Fibroblast of skin of scalp (primary cell): ENCODE results near the gene SMIM36.
"Not testable (repeated sequence)": the region's sequence is repeated elsewhere in the genome, so short reads cannot be mapped to it uniquely, and the experiment has no call there.

Experiments
- DNase-seq: peaks from one replicate; pipeline ENCODE4 v3.0.0-alpha.2; 2013

SMIM36 gene

DNA sequence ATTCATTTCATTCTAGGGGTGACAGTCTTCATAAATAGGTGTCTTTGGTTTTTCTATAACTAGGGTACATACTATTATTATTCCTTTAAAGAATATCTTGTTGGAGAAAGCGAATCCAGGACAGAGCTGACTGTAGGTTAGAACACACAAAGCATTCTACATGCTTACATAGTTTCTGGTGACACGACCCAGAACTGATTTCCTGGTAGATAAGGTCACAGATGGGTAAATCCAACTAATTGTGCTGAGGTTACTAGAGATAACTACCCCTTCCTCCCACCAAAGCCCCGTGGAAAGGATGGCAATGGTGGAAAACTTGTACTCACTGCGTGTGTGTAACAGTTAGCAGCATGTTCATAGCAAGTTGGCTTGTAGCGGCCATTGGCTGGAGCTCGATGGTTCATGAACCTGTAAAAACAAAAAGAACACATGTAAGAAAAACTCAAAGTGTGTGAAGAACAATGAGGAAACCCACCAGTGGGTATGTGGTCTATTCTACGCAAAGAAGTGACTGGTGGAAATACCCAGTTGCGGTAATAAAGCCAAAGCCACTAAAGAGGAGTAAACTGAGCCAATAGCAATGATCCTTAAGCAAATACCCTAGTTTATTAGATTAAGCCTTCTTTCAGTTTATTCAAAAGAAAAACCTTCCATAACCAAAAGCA is 97.3 kb downstream of the SMIM36 start:
- DNase-seq, result no peak

- no peak for DNase-seq
Measured at GRCh38 chr17:55411463-55411855, 99.8 kb downstream of the SMIM36 start.

DNA sequence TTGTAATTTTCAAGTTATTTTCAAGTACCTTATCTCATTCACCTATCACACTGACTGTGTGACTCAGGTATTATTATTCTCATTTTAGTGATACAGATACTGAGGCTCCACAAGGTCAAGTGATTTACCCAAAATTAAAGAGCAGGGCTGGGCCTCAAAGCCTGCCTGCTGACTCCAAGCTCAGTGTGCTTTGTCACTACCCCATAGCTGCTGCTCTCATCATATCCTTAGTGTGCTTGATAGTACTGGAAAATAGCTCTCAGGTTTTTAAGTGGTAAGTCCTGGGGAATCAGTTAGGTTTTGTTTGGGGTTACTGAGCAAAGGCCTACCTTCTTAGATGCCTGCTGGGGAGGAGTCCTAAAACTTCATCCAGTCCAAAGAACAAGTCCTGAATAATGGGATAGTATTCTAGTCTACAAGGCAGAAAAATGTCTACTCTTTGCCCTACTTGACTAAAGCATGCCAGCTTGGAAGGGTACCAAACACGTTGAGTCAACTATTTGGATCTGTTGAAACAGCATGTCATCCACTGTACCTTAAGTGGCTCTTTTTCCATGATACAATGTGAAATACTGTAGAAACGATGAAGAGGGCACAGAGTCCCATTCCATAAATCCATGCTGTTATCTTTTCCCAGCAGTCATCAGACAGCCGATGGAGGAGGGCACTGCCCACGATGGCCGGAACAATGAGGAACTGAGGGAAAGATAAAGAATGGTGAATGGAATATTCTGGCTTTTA is 100.4 kb downstream of the SMIM36 start:
- DNase-seq, result peak; percentile 12

DNA sequence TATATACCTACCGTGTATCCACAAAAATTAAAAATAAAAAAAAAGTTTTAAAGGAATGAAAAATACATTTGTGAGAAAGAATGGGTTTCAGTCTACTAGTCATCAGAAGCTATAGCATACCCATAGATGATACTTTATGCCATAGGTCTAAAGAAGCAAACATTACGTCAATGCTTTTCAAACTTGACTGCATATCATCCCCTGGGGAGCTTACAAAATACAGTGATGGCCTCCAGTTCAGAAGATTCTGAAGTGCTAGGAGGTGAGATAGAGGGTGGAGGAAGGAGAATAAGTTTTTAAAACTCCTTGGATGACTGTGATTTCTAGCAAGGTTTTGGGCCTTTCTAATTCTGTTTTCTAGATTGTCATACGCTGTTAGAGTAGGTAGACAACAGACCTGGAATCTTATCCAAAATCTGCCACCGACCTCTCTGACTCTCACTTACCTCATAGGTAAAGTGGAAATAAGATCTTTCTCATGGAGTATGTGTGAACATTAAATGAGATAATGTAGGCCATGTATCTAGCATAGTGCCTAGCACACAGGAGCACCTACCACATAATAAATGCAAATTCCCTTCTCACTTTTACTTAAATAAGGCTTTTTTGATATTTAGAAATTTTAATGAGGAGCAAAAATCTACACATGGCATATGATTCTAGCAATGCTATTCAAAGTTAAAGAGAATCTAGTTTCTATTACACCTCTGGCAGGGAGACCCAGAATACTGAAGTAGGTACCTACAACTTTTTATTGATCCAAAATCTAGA is 102.0 kb downstream of the SMIM36 start:
- no peak for DNase-seq

DNA sequence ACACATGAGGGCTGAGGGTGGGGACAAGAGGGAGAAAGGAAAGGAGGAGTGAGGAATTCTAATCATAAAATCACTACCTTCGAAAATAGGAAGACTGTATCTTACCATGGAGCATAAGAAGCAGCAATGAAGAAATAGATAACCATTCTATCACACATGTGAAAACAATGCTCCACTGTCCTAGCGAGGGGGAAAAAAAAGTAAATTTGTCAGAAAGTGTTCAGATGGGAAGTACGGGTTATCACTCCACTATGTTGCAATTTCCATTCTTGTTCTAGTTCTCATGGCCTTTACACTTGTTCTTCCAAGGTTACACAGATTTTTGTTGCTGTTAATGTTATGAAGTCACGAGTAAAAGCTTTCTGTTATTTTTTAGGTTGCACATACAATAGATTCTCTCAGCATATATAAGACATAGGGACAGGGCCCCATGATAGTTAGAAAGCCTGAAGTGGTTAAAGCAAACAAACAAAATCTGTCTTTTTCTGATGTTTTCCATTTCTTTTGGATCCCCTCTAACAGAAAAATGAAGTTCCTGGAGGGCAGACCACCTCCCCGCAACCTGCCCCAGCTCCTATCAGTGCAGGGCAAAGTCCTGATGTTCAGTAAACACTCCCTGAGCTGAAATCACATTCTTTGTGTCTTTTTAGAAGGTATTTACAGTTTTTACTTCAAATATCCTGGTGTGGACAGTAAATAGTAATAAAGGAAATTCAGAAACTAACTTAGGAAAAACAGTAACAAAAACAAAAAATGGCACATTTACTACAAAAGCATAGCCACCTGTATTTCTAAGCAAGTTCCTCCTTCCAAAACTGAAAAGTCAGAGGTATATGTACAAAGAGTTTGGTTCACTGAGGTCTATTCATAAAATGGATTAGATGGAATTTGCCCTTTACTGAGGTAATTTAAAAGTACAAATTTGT is 103.3 kb downstream of the SMIM36 start:
- DNase-seq, result no peak

GRCh38 chr17:55405600-55405999 is 105.7 kb downstream of the SMIM36 start:
- DNase-seq, result no peak

GRCh38 chr17:55404197-55404596 is 107.1 kb downstream of the SMIM36 start:
- DNase-seq, result not testable (repeated sequence)

- no peak for DNase-seq
Measured at GRCh38 chr17:55402374-55402773, 108.9 kb downstream of the SMIM36 start.
